PC-9 (cell line): ENCODE results near the gene TSPAN8. TPM values are rescaled to one million over a fixed set of nuclear protein-coding genes. Genes with fewer than 3 reads are reported as not detected.

Experiments
- BruUV-seq: library from RNA; stranded (reverse); fragments of 400-500 nt; replicated peaks from 2 replicates; lab custom pipeline; 2021; lab: Mats Ljungman, UMichigan
- CTCF ChIA-PET: fragments of 300-600 bp; sonication (Branson Sonifier 250); formaldehyde crosslinking; loops from one replicate; lab custom pipeline; 2022; ENCODE audit warnings: antibody characterized with exemption; lab: Charles Lee
- POLR2A ChIA-PET: fragments of 300-600 bp; sonication (Branson Sonifier 250); formaldehyde crosslinking; loops from one replicate; lab custom pipeline; 2022; ENCODE audit warnings: antibody characterized with exemption; ENCODE audit not compliant: unreplicated experiment; lab: Charles Lee
- DNase-seq, 2 experiments: peaks; one replicate each; pipeline versions ENCODE4 v3.0.0 to v3.0.0-alpha.2; 2015 to 2022; ENCODE audit warnings: mixed read lengths in 1 of 2
- H2AFZ ChIP-seq: fragments of 200-600 bp; sonication (generic); 2 replicates; pipeline ENCODE4 v1.8.1; 2017; ENCODE audit warnings: antibody characterized with exemption
- H3F3A ChIP-seq: fragments of 200-600 bp; sonication (generic); 2 replicates; pipeline ENCODE4 v1.8.1; 2017; ENCODE audit warnings: antibody characterized with exemption, mild to moderate bottlenecking, low read depth; ENCODE audit not compliant: insufficient read depth
- H3K27ac ChIP-seq: fragments of 200-600 bp; sonication (generic); 2 replicates; pipeline ENCODE4 v1.6.1; 2016; ENCODE audit warnings: mixed run types
- H3K27me3 ChIP-seq: fragments of 200-600 bp; sonication (generic); 2 replicates; pipeline ENCODE4 v1.6.1; 2016; ENCODE audit warnings: low read depth, mixed run types; ENCODE audit not compliant: insufficient read depth
- H3K36me3 ChIP-seq: fragments of 200-600 bp; sonication (generic); 2 replicates; pipeline ENCODE4 v1.6.1; 2016; ENCODE audit warnings: low read depth, mixed run types
- H3K4me1 ChIP-seq: fragments of 200-600 bp; sonication (generic); replicated peaks from 2 replicates; pipeline ENCODE4 v1.6.1; 2016; ENCODE audit warnings: mixed run types; ENCODE audit not compliant: insufficient read depth
- H3K4me2 ChIP-seq: fragments of 200-600 bp; sonication (generic); 2 replicates; pipeline ENCODE4 v1.6.1; 2017; ENCODE audit warnings: mixed run types
- H3K4me3 ChIP-seq: fragments of 200-600 bp; sonication (generic); 2 replicates; pipeline ENCODE4 v1.6.1; 2016; ENCODE audit warnings: mixed run types
- H3K79me2 ChIP-seq: fragments of 200-600 bp; sonication (generic); 2 replicates; pipeline ENCODE4 v1.6.1; 2017; ENCODE audit warnings: low read depth, mixed run types
- H3K9me2 ChIP-seq: fragments of 200-600 bp; sonication (generic); 2 replicates; pipeline ENCODE4 v1.8.1; 2017; ENCODE audit warnings: mild to moderate bottlenecking; ENCODE audit not compliant: insufficient read depth
- H3K9me3 ChIP-seq: fragments of 200-600 bp; sonication (generic); 2 replicates; pipeline ENCODE4 v1.8.1; 2016; ENCODE audit warnings: low read depth; ENCODE audit not compliant: insufficient read depth
- H4K20me1 ChIP-seq: fragments of 200-600 bp; sonication (generic); 2 replicates; pipeline ENCODE4 v1.8.1; 2017; ENCODE audit not compliant: insufficient read depth
- CTCF ChIP-seq: fragments of 200-600 bp; sonication (generic); conservative IDR thresholded peaks from 2 replicates; pipeline ENCODE4 v1.6.1; 2017; ENCODE audit warnings: mixed run types, antibody characterized with exemption, mild to moderate bottlenecking, moderate library complexity
- EZH2 ChIP-seq: fragments of 200-600 bp; sonication (generic); IDR thresholded peaks from 2 replicates; pipeline ENCODE4 v1.8.0; 2017; ENCODE audit warnings: antibody characterized with exemption, low read depth
- intact Hi-C: fragments of 100-400 bp; cut with micrococcal nuclease; formaldehyde crosslinking; loops from one replicate; pipeline ENCODE4 v1.10.0; 2022; ENCODE audit not compliant: unreplicated experiment
- total RNA-seq: library from RNA; stranded (reverse); gene quantifications from 2 replicates; pipeline ENCODE4 v1.2.3, GENCODE V29; 2021

The TSPAN8 gene
- total RNA-seq, 1 experiment from 2014 or later, result 1.9 TPM

GRCh38 chr12:71187379-71187778 is 29.6 kb upstream of the TSPAN8 start:
- no peaks in the 10 kb centered on the region for H3K9me3 ChIP-seq
- CTCF ChIA-PET, result no interaction called here
- H3K36me3 ChIP-seq, result no peaks in the 10 kb centered on the region
- H3F3A ChIP-seq, result no peaks in the 10 kb centered on the region
- POLR2A ChIA-PET, result no interaction called here
- intact Hi-C loops, result no loop called here
- H2AFZ ChIP-seq, result no peak overlapping the region
- BruUV-seq, result no TSS peak
- no peak overlapping the region for H3K27ac ChIP-seq
- no peak overlapping the region for H3K4me3 ChIP-seq
- H3K4me2 ChIP-seq, result no peak overlapping the region
- no peaks in the 10 kb centered on the region for H3K4me1 ChIP-seq
- H3K27me3 ChIP-seq, result no peaks in the 10 kb centered on the region
- no peaks in the 10 kb centered on the region for H3K9me2 ChIP-seq
- DNase-seq, result no peak
- no peaks in the 10 kb centered on the region for H3K79me2 ChIP-seq
- H4K20me1 ChIP-seq, result no peaks in the 10 kb centered on the region
- TF ChIP-seq CTCF, result no peak
- TF ChIP-seq EZH2, result no peak

DNA sequence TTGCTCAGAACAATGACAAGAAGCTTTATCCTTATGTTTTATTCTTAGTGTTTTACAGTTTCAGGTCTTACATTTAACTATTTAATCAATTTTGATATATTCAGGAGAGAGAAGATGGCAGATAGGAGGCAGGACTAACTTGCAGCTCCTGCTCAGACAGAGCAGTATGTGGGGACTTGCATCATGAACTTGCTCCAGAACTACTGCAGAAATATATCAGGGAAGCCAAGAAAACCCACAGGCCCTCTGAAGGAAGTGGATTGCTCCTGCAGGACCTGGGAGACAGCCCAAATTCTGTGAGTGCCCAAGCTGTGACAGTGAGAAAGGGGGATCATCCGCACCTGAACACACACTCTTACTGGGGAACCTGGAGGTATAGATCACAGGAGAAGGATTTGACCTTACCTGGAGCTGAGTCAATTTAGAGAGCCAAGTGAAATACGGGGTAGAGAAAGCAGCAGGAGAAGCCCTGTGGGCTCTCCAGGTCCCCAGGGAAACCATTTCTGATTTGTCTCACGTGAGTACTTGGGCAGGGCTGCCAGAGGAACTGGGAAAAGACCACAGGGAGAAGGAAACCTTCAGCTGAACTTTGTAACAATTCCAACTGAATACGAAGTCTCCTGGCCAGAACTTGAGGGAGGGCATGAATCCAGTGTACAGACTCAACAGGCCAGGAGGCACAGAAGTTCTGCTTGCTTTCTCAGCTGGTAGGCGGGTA is 28.9 kb upstream of the TSPAN8 start:
- ChIA-PET POLR2A (no interaction called here), CTCF (no interaction called here)
- H4K20me1 ChIP-seq, result no peaks in the 10 kb centered on the region
- no TSS peak for BruUV-seq
- H3K27me3 ChIP-seq, result no peaks in the 10 kb centered on the region
- H3K36me3 ChIP-seq, result no peaks in the 10 kb centered on the region
- H3K9me3 ChIP-seq, result no peaks in the 10 kb centered on the region
- H3F3A ChIP-seq, result no peaks in the 10 kb centered on the region
- H3K27ac ChIP-seq, result no peak overlapping the region
- no peak overlapping the region for H2AFZ ChIP-seq
- H3K4me2 ChIP-seq, result no peak overlapping the region
- H3K79me2 ChIP-seq, result no peaks in the 10 kb centered on the region
- intact Hi-C loops, result no loop called here
- no peak overlapping the region for H3K4me3 ChIP-seq
- DNase-seq, result no peak
- TF ChIP-seq EZH2 (no peak), CTCF (no peak)
- no peaks in the 10 kb centered on the region for H3K4me1 ChIP-seq
- no peaks in the 10 kb centered on the region for H3K9me2 ChIP-seq

GRCh38 chr12:71183846-71184245 is 26.0 kb upstream of the TSPAN8 start:
- Histone ChIP-seq H3K4me1 (no peaks in the 10 kb centered on the region), H4K20me1 (no peaks in the 10 kb centered on the region), H3K27me3 (no peaks in the 10 kb centered on the region), H2AFZ (no peak overlapping the region), H3K79me2 (no peaks in the 10 kb centered on the region), H3K4me3 (no peak overlapping the region), H3F3A (no peaks in the 10 kb centered on the region), H3K27ac (no peak overlapping the region), H3K36me3 (no peaks in the 10 kb centered on the region), H3K4me2 (no peak overlapping the region), H3K9me2 (no peaks in the 10 kb centered on the region), H3K9me3 (no peaks in the 10 kb centered on the region)
- no TSS peak for BruUV-seq
- CTCF ChIA-PET, result no interaction called here
- TF ChIP-seq CTCF (no peak), EZH2 (no peak)
- POLR2A ChIA-PET, result no interaction called here
- DNase-seq, result no peak
- intact Hi-C loops, result no loop called here
